ENCODE measurements around the gene SPPL3.

Gene SPPL3

GRCh38 chr12:120822832-120823503, 81.2 kb downstream of the SPPL3 start:
- no peak overlapping the region for H3K27ac ChIP-seq
- TF ChIP-seq CTCF (conservative IDR thresholded peaks at IDR 0.05): no peak
- no peak for TF ChIP-seq ZFX (IDR thresholded peaks at IDR 0.05)

GRCh38 chr12:120821878-120822277, 82.3 kb downstream of the SPPL3 start:
- H3K27ac ChIP-seq: no peak overlapping the region
- TF ChIP-seq CTCF (conservative IDR thresholded peaks at IDR 0.05) (no peak), ZFX (IDR thresholded peaks at IDR 0.05) (no peak)

GRCh38 chr12:120820884-120821510, 83.2 kb downstream of the SPPL3 start:
- no peak overlapping the region for H3K27ac ChIP-seq
- no peak for TF ChIP-seq ZFX (IDR thresholded peaks at IDR 0.05)
- no peak for TF ChIP-seq CTCF (conservative IDR thresholded peaks at IDR 0.05)

- TF ChIP-seq CTCF (conservative IDR thresholded peaks at IDR 0.05): no peak
- TF ChIP-seq ZFX (IDR thresholded peaks at IDR 0.05): no peak
- H3K27ac ChIP-seq: no peak overlapping the region
These were observed 85.7 kb downstream of the SPPL3 start for GRCh38 chr12:120818416-120818815.

- H3K27ac ChIP-seq: no peak overlapping the region
- TF ChIP-seq ZFX (IDR thresholded peaks at IDR 0.05) (no peak), CTCF (conservative IDR thresholded peaks at IDR 0.05) (no peak)
These were observed 86.4 kb downstream of the SPPL3 start for GRCh38 chr12:120817559-120818330.

GRCh38 chr12:120816363-120816762, 87.8 kb downstream of the SPPL3 start:
- TF ChIP-seq ZFX (IDR thresholded peaks at IDR 0.05) (no peak), CTCF (conservative IDR thresholded peaks at IDR 0.05) (no peak)
- H3K27ac ChIP-seq: no peak overlapping the region

- TF ChIP-seq ZFX (IDR thresholded peaks at IDR 0.05) (no peak), CTCF (conservative IDR thresholded peaks at IDR 0.05) (no peak)
- no peak overlapping the region for H3K27ac ChIP-seq
These were observed 89.2 kb downstream of the SPPL3 start for GRCh38 chr12:120814903-120815429.

All from C4-2B (cell line).